ENCODE data around the gene CGB7.
"Not testable (repeated sequence)": the region's sequence is repeated elsewhere in the genome, so short reads cannot be mapped to it uniquely, and the experiment has no call there.

CGB7 gene

GRCh38 chr19:49042666-49043065 is 14.9 kb downstream of the CGB7 start:
- not testable (repeated sequence) for DNase-seq (ENCODE audit: low read depth in 3 of 3, low spot score in 1 of 3)

GRCh38 chr19:49042177-49042576 is 15.4 kb downstream of the CGB7 start:
- DNase-seq (ENCODE audit: low read depth in 3 of 3, low spot score in 1 of 3): no peak

- DNase-seq (ENCODE audit: low read depth in 3 of 3, low spot score in 1 of 3): not testable (repeated sequence)
Observed at GRCh38 chr19:49039736-49040135, 17.8 kb downstream of the CGB7 start.

- not testable (repeated sequence) for DNase-seq (ENCODE audit: low read depth in 3 of 3, low spot score in 1 of 3)
Observed at GRCh38 chr19:49038557-49039276, 18.8 kb downstream of the CGB7 start.

- not testable (repeated sequence) for DNase-seq (ENCODE audit: low read depth in 3 of 3, low spot score in 1 of 3)
Observed at GRCh38 chr19:49038111-49038510, 19.4 kb downstream of the CGB7 start.

- DNase-seq (ENCODE audit: low read depth in 3 of 3, low spot score in 1 of 3): not testable (repeated sequence)
Observed at GRCh38 chr19:49036815-49037214, 20.7 kb downstream of the CGB7 start, which contains the start of gene CGB1. CGB1 (minus strand) TSS chr19:49036895; CDS start chr19:49036711, 184 bp downstream.

- DNase-seq (ENCODE audit: low read depth in 3 of 3, low spot score in 1 of 3): not testable (repeated sequence)
Observed at GRCh38 chr19:49031642-49032301, 25.8 kb downstream of the CGB7 start, which contains the start of gene CGB2. CGB2 (plus strand) TSS chr19:49031890; CDS start chr19:49032096, 206 bp downstream.

- not testable (repeated sequence) for DNase-seq (ENCODE audit: low read depth in 3 of 3, low spot score in 1 of 3)
Observed at GRCh38 chr19:49030323-49030722, 27.2 kb downstream of the CGB7 start.

GRCh38 chr19:49029749-49030148 is 27.8 kb downstream of the CGB7 start:
- not testable (repeated sequence) for DNase-seq (ENCODE audit: low read depth in 3 of 3, low spot score in 1 of 3)

- not testable (repeated sequence) for DNase-seq (ENCODE audit: low read depth in 3 of 3, low spot score in 1 of 3)
Observed at GRCh38 chr19:49028686-49029085, 28.9 kb downstream of the CGB7 start.

GRCh38 chr19:49025599-49025998 is 31.9 kb downstream of the CGB7 start:
- DNase-seq (ENCODE audit: low read depth in 3 of 3, low spot score in 1 of 3): not testable (repeated sequence)

- DNase-seq (ENCODE audit: low read depth in 3 of 3, low spot score in 1 of 3): not testable (repeated sequence)
Observed at GRCh38 chr19:49025088-49025487, 32.5 kb downstream of the CGB7 start.

GRCh38 chr19:49024233-49024632 is 33.3 kb downstream of the CGB7 start, which contains the start of gene CGB3:
CGB3 (minus strand) TSS chr19:49024333; CDS start chr19:49023971, 362 bp downstream.
- not testable (repeated sequence) for DNase-seq (ENCODE audit: low read depth in 3 of 3, low spot score in 1 of 3)

GRCh38 chr19:49022116-49022515 is 35.4 kb downstream of the CGB7 start:
- DNase-seq (ENCODE audit: low read depth in 3 of 3, low spot score in 1 of 3): no peak

- DNase-seq (ENCODE audit: low read depth in 3 of 3, low spot score in 1 of 3): no peak
Observed at GRCh38 chr19:49020931-49021895, 36.3 kb downstream of the CGB7 start.

GRCh38 chr19:49020342-49020741 is 37.2 kb downstream of the CGB7 start:
- DNase-seq (ENCODE audit: low read depth in 3 of 3, low spot score in 1 of 3): no peak

GRCh38 chr19:49019242-49019932 is 38.2 kb downstream of the CGB7 start:
- peak in 2 of 3 donors; percentile 33 to 58 for DNase-seq (ENCODE audit: low read depth in 3 of 3, low spot score in 1 of 3)

- not testable (repeated sequence) for DNase-seq (ENCODE audit: low read depth in 3 of 3, low spot score in 1 of 3)
Observed at GRCh38 chr19:49018388-49019241, 38.9 kb downstream of the CGB7 start.

- peak; percentile 13 to 53 (median 41) for DNase-seq (ENCODE audit: low read depth in 3 of 3, low spot score in 1 of 3)
Observed at GRCh38 chr19:49017666-49018351, 39.7 kb downstream of the CGB7 start.
